ENCODE measurements around the gene UTP3. TPM values are rescaled to one million over a fixed set of nuclear protein-coding genes. Genes with fewer than 3 reads are reported as not detected.
"Not testable (repeated sequence)": the region's sequence is repeated elsewhere in the genome, so short reads cannot be mapped to it uniquely, and the experiment has no call there.

The UTP3 gene, protein sequence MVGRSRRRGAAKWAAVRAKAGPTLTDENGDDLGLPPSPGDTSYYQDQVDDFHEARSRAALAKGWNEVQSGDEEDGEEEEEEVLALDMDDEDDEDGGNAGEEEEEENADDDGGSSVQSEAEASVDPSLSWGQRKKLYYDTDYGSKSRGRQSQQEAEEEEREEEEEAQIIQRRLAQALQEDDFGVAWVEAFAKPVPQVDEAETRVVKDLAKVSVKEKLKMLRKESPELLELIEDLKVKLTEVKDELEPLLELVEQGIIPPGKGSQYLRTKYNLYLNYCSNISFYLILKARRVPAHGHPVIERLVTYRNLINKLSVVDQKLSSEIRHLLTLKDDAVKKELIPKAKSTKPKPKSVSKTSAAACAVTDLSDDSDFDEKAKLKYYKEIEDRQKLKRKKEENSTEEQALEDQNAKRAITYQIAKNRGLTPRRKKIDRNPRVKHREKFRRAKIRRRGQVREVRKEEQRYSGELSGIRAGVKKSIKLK
- 10 to 100 TPM; 12.5 to 15.5 TPM for total RNA-seq

DNA sequence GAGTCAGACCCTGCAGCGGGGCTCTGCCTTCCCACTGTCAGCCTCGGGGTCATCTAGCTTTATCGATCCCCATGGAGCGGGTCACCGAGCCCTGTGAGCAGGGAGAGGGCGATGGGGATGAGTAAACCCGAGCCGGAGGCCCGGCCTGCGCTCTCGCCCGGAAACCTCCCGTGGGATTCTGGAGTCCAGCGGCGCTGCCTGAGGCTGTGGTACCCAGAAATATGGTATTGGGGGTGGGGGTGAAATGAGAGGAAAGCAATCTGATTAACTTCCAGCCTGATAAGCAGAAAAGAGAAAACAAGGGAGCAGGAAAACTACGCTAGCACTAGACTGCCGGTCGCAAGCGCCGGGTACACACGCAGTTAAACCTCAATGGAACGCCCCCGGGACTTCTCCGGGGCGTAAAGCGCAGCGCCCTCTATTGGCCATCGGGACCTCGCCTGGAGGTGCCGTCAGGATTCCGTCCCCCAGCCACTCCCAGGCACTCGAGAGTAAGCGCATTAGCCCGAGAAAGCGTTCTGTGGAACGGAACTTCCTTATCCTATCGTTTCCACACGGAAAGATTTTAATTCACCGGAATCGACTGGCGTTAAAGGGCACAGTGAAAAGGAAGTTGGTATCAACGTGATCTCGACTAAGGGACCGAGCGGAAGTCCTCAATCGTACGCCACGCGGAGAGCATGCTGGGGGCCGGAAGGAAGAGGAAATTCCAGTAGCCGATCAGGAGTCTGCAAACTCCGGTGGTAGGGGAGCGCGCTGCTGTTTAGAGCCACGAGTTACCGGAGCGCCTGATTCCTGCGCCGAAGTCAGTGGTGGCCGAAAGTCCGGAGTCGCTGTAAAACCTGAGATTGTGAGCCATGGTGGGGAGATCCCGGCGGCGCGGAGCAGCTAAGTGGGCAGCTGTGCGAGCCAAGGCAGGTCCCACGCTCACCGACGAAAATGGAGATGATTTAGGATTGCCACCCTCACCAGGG is at the start of gene UTP3:
TSS of gene UTP3 (plus strand) at position 712 of the 974 bp plus-strand sequence. CDS start at position 858, 146 bp downstream.
- peak within 1 kb of the TSS; percentile 88 to 96 (median 90) for H3K27ac ChIP-seq
- H3K4me3 ChIP-seq = peak within 1 kb of the TSS; percentile 59 to 92
- intact Hi-C loops (cut with DNase I) = no loop called here
- H3K27me3 ChIP-seq = no peaks in the 10 kb centered on the region
- peak; percentile 95 to 97 (median 96) for DNase-seq
- no peaks in the 10 kb centered on the region for H3K9me3 ChIP-seq
- peaks cover 34% of the 10 kb centered on the region for H3K4me1 ChIP-seq
- TF ChIP-seq, protein P1, sequence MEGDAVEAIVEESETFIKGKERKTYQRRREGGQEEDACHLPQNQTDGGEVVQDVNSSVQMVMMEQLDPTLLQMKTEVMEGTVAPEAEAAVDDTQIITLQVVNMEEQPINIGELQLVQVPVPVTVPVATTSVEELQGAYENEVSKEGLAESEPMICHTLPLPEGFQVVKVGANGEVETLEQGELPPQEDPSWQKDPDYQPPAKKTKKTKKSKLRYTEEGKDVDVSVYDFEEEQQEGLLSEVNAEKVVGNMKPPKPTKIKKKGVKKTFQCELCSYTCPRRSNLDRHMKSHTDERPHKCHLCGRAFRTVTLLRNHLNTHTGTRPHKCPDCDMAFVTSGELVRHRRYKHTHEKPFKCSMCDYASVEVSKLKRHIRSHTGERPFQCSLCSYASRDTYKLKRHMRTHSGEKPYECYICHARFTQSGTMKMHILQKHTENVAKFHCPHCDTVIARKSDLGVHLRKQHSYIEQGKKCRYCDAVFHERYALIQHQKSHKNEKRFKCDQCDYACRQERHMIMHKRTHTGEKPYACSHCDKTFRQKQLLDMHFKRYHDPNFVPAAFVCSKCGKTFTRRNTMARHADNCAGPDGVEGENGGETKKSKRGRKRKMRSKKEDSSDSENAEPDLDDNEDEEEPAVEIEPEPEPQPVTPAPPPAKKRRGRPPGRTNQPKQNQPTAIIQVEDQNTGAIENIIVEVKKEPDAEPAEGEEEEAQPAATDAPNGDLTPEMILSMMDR (IDR thresholded peaks at IDR 0.05) = peak; percentile 90 to 99 (median 98)
- peak; percentile 53 to 89 (median 85) for TF ChIP-seq POLR2A (IDR thresholded peaks at IDR 0.05)
- H3K36me3 ChIP-seq (replicated peaks in 1 of 2; ENCODE audit: insufficient read depth in 1 of 2, low read depth in 2 of 2) = peaks cover 0 to 2% of the 10 kb centered on the region in 2 donors
- WGBS, 2 donors = 0 to 1% methylated on average over 51 to 70 of the region's 70 CpGs
- ATAC-seq = peak; percentile 97

DNA sequence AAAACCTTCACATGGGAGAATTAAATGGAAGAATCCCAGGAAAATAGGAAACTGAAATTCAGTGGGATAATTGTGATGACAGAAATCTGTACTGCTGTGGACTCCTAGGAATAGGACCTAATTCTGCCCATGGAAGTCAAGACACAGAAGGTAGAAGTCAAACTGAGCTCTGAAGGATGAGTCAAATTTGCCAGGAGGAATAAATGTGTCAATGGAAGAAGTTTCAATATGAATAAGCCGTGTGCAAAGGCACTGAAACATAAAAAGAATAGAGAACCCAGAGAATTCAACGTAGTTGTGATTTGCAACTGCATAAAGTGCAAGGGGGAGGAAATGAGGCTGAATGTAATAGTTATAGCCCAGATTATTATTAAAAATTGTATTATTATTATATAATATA is 48.1 kb upstream of the UTP3 start:
- no peak for TF ChIP-seq POLR2A (IDR thresholded peaks at IDR 0.05)
- TF ChIP-seq, protein P1 (IDR thresholded peaks at IDR 0.05) = no peak
- Histone ChIP-seq H3K27me3 (no peaks in the 10 kb centered on the region), H3K4me1 (peaks cover 10% of the 10 kb centered on the region), H3K36me3 (replicated peaks in 1 of 2; ENCODE audit: insufficient read depth in 1 of 2, low read depth in 2 of 2) (no peaks in the 10 kb centered on the region), H3K27ac (no peak overlapping the region), H3K4me3 (no peak overlapping the region), H3K9me3 (no peaks in the 10 kb centered on the region)
- WGBS, 2 donors = 88 to 90% methylated on average over 2 of the region's 2 CpGs
- no peak for ATAC-seq
- DNase-seq = no peak
- intact Hi-C loops (cut with DNase I) = no loop called here

DNA sequence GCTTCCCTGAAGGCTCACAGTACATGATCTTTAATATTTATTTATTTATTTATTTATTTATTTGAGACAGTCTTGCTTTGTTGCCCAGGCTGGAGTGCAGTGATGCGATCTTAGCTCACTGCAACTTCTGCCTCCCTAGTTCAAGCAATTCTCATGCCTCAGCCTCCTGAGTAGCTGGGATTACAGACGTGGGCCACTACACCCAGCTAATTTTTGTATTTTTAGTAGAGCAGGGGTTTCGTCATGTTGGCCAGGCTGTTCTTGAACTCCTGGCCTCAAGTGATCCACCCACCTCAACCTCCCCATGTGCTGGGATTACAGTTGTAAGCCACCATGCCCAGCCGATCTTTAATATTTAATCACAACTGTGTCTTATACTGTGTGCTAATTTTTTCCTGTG is 37.6 kb upstream of the UTP3 start:
- H3K36me3 ChIP-seq (replicated peaks in 1 of 2; ENCODE audit: insufficient read depth in 1 of 2, low read depth in 2 of 2); DNase-seq; intact Hi-C loops (cut with DNase I); H3K4me1 ChIP-seq; H3K4me3 ChIP-seq; ATAC-seq; H3K27me3 ChIP-seq; H3K9me3 ChIP-seq; H3K27ac ChIP-seq: not testable (repeated sequence)
- 65 to 68% methylated on average over 4 of the region's 4 CpGs for WGBS, 2 donors

DNA sequence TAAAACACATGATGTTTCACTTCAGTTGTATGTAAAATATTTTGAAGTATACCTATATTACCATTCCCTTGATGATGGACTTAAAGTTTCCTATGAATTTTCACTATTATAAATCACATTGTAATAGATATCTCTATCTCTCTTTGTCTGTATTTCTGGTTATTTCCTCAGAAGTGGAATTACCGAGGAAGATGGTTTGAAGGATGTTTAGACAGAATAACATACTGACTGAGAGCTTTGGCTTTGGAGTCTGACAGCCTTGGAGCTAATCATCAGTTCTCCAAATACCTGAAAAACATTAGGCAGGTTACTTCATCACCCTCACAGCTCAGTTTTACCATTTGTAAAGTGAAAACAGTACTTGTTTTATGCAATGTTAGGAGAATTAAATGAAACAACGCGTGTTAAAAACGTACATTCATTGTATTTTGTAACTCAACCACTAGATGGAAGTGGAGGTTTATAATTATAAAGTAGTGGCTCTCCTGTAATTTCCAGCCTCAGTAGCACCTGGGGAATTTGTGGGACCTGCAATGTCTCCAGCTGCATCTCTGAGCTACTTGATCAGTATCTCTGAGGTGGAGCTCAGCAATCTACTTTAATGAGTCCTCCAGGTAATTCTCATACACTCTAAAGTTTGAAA is 36.3 kb upstream of the UTP3 start:
- WGBS, 2 donors = 4 to 5% methylated on average over 4 of the region's 4 CpGs
- no peak overlapping the region for H3K27ac ChIP-seq
- no peaks in the 10 kb centered on the region for H3K4me1 ChIP-seq
- no peak for TF ChIP-seq POLR2A (IDR thresholded peaks at IDR 0.05)
- TF ChIP-seq, protein P1 (IDR thresholded peaks at IDR 0.05) = peak; percentile 29 to 69 (median 62)
- intact Hi-C loops (cut with DNase I) = no loop called here
- H3K27me3 ChIP-seq = no peaks in the 10 kb centered on the region
- no peak overlapping the region for H3K4me3 ChIP-seq
- H3K9me3 ChIP-seq = no peaks in the 10 kb centered on the region
- DNase-seq (no peak), ATAC-seq (peak; percentile 55)
- H3K36me3 ChIP-seq (replicated peaks in 1 of 2; ENCODE audit: insufficient read depth in 1 of 2, low read depth in 2 of 2) = no peaks in the 10 kb centered on the region
